ENCODE data around the gene FAM50B. TPM values are rescaled to one million over a fixed set of nuclear protein-coding genes. Genes with fewer than 3 reads are reported as not detected.

Gene FAM50B
- total and polyA plus RNA-seq, 4 donors: 8.8 to 12.3 (median 11.1) TPM

DNA sequence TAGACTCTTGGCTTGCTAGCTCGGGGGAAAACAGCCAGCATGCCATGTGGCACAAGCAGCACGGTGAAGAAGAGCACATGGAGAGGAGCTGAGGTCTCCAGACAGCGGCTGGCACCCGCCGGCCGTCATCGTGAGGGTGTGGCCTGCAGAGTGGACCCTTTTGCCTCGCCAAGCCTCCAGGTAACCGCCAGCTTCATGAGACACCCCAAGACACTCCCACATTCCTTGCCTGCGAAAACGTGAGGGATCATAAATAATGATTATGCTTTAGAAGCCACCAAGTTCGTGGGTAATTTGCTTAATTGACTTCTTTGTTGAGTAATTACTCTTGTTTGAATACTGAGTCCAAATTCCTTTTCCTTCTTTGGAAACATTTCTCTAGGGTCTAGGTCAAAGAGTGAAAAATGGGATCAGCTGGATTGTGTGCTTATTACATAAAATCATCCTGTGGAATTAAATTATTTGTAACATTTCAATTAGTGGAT, 23.2 kb downstream of the FAM50B start:
- H3K27me3 ChIP-seq (ENCODE audit: control insufficient read depth in 4 of 4, insufficient read depth in 4 of 4, low read length in 3 of 4): no peaks in the 10 kb centered on the region
- peak overlapping the region in 1 of 2 donors; percentile 3 for H3K9ac ChIP-seq (ENCODE audit: low read depth in 1 of 2, low read length in 2 of 2)
- H3K9me3 ChIP-seq (ENCODE audit: control insufficient read depth in 4 of 4, low read length in 3 of 4): no peaks in the 10 kb centered on the region
- no peaks in the 10 kb centered on the region for H3K36me3 ChIP-seq (ENCODE audit: control insufficient read depth in 4 of 4, insufficient read depth in 3 of 4, low read depth in 1 of 4, low read length in 3 of 4)
- WGBS: 34% methylated on average over 12 of the region's 12 CpGs
- H3K4me1 ChIP-seq (ENCODE audit: control insufficient read depth in 4 of 4, insufficient read depth in 4 of 4, low read length in 3 of 4): peaks cover 23 to 50% (median 40%) of the 10 kb centered on the region in 4 donors
- TF ChIP-seq NR2F2 (IDR thresholded peaks at IDR 0.05) (peak; percentile 39), HNF4A (conservative IDR thresholded peaks at IDR 0.05) (peak; percentile 94 to 97), JUND (IDR thresholded peaks at IDR 0.05) (peak in 1 of 2 donors; percentile 71), FOXA1 (IDR thresholded peaks at IDR 0.05) (no peak), RAD21 (IDR thresholded peaks at IDR 0.05) (peak; percentile 31), FOXA2 (IDR thresholded peaks at IDR 0.05) (peak; percentile 32), GABPA (IDR thresholded peaks at IDR 0.05 in 1 of 2, conservative IDR thresholded peaks at IDR 0.05 in 1 of 2) (no peak), YY1 (IDR thresholded peaks at IDR 0.05) (peak; percentile 29), TAF1 (conservative IDR thresholded peaks at IDR 0.05) (no peak), SP1 (IDR thresholded peaks at IDR 0.05) (peak; percentile 92), EGR1 (IDR thresholded peaks at IDR 0.05; ENCODE audit: low read depth in 2 of 2) (peak in 1 of 2 donors; percentile 44), HNF4G (IDR thresholded peaks at IDR 0.05) (peak; percentile 84), RXRA (IDR thresholded peaks at IDR 0.05) (peak; percentile 82 to 83)
- TF ChIP-seq, protein P1, sequence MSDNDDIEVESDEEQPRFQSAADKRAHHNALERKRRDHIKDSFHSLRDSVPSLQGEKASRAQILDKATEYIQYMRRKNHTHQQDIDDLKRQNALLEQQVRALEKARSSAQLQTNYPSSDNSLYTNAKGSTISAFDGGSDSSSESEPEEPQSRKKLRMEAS (IDR thresholded peaks at IDR 0.05): peak; percentile 87
- TF ChIP-seq, protein P2, sequence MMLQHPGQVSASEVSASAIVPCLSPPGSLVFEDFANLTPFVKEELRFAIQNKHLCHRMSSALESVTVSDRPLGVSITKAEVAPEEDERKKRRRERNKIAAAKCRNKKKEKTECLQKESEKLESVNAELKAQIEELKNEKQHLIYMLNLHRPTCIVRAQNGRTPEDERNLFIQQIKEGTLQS (IDR thresholded peaks at IDR 0.05): no peak
- TF ChIP-seq, protein P3, sequence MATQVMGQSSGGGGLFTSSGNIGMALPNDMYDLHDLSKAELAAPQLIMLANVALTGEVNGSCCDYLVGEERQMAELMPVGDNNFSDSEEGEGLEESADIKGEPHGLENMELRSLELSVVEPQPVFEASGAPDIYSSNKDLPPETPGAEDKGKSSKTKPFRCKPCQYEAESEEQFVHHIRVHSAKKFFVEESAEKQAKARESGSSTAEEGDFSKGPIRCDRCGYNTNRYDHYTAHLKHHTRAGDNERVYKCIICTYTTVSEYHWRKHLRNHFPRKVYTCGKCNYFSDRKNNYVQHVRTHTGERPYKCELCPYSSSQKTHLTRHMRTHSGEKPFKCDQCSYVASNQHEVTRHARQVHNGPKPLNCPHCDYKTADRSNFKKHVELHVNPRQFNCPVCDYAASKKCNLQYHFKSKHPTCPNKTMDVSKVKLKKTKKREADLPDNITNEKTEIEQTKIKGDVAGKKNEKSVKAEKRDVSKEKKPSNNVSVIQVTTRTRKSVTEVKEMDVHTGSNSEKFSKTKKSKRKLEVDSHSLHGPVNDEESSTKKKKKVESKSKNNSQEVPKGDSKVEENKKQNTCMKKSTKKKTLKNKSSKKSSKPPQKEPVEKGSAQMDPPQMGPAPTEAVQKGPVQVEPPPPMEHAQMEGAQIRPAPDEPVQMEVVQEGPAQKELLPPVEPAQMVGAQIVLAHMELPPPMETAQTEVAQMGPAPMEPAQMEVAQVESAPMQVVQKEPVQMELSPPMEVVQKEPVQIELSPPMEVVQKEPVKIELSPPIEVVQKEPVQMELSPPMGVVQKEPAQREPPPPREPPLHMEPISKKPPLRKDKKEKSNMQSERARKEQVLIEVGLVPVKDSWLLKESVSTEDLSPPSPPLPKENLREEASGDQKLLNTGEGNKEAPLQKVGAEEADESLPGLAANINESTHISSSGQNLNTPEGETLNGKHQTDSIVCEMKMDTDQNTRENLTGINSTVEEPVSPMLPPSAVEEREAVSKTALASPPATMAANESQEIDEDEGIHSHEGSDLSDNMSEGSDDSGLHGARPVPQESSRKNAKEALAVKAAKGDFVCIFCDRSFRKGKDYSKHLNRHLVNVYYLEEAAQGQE (IDR thresholded peaks at IDR 0.05): peak; percentile 30
- TF ChIP-seq, protein P4, sequence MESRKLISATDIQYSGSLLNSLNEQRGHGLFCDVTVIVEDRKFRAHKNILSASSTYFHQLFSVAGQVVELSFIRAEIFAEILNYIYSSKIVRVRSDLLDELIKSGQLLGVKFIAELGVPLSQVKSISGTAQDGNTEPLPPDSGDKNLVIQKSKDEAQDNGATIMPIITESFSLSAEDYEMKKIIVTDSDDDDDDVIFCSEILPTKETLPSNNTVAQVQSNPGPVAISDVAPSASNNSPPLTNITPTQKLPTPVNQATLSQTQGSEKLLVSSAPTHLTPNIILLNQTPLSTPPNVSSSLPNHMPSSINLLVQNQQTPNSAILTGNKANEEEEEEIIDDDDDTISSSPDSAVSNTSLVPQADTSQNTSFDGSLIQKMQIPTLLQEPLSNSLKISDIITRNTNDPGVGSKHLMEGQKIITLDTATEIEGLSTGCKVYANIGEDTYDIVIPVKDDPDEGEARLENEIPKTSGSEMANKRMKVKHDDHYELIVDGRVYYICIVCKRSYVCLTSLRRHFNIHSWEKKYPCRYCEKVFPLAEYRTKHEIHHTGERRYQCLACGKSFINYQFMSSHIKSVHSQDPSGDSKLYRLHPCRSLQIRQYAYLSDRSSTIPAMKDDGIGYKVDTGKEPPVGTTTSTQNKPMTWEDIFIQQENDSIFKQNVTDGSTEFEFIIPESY (IDR thresholded peaks at IDR 0.05): peak; percentile 45
- TF ChIP-seq, protein P5, sequence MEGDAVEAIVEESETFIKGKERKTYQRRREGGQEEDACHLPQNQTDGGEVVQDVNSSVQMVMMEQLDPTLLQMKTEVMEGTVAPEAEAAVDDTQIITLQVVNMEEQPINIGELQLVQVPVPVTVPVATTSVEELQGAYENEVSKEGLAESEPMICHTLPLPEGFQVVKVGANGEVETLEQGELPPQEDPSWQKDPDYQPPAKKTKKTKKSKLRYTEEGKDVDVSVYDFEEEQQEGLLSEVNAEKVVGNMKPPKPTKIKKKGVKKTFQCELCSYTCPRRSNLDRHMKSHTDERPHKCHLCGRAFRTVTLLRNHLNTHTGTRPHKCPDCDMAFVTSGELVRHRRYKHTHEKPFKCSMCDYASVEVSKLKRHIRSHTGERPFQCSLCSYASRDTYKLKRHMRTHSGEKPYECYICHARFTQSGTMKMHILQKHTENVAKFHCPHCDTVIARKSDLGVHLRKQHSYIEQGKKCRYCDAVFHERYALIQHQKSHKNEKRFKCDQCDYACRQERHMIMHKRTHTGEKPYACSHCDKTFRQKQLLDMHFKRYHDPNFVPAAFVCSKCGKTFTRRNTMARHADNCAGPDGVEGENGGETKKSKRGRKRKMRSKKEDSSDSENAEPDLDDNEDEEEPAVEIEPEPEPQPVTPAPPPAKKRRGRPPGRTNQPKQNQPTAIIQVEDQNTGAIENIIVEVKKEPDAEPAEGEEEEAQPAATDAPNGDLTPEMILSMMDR (IDR thresholded peaks at IDR 0.05; ENCODE audit: low read depth, low read length, missing input control): no peak
- no peak overlapping the region for H3K4me3 ChIP-seq (ENCODE audit: low read depth in 1 of 3, low read length in 3 of 3)
- peak overlapping the region; percentile 78 to 87 for H3K27ac ChIP-seq (ENCODE audit: low read depth in 1 of 2, low read length in 2 of 2)
- DNase-seq (ENCODE audit: low spot score): no peak
